CD14-positive monocyte (primary cell): Measurements from ENCODE around the gene SSU72. TPM values are rescaled to one million over a fixed set of nuclear protein-coding genes. Genes with fewer than 3 reads are reported as not detected.

Source experiments
- DNase-seq, 3 donors: peaks; one replicate each; pipeline ENCODE4 v3.0.0-alpha.2; 2011 to 2022
- H2AFZ ChIP-seq: 2 replicates; pipeline ENCODE4 v1.6.0; 2012; ENCODE audit warnings: mild to moderate bottlenecking, low read depth, low read length, inconsistent platforms; ENCODE audit not compliant: insufficient read depth, poor library complexity, severe bottlenecking
- H3K27ac ChIP-seq, 2 donors: 1 replicate in 1 of 2; 2 replicates in 1 of 2; pipeline ENCODE4 v1.5.1; 2012 to 2013; ENCODE audit warnings: low read length in 2 of 2, control low read depth in 1 of 2, inconsistent platforms in 1 of 2, low read depth in 1 of 2, mild to moderate bottlenecking in 1 of 2
- H3K27me3 ChIP-seq, 2 donors: one replicate each; pipeline versions ENCODE4 v1.6.0 to v1.6.1; 2011 to 2013; ENCODE audit warnings: low read length in 2 of 2; ENCODE audit not compliant: control insufficient read depth in 2 of 2, insufficient read depth in 2 of 2
- H3K36me3 ChIP-seq, 2 donors: replicated peaks in 1 of 2; 1 replicate in 1 of 2; 2 replicates in 1 of 2; pipeline versions ENCODE4 v1.5.1 to v1.6.1; 2012 to 2013; ENCODE audit warnings: low read length in 2 of 2, control low read depth in 1 of 2, inconsistent platforms in 1 of 2, mild to moderate bottlenecking in 1 of 2; ENCODE audit not compliant: insufficient read depth in 2 of 2, control insufficient read depth in 1 of 2
- H3K4me1 ChIP-seq, 2 donors: 1 replicate in 1 of 2; 2 replicates in 1 of 2; pipeline versions ENCODE4 v1.5.1 to v1.6.1; 2012 to 2013; ENCODE audit warnings: low read length in 2 of 2, control low read depth in 1 of 2, inconsistent platforms in 1 of 2, mild to moderate bottlenecking in 1 of 2, moderate library complexity in 1 of 2; ENCODE audit not compliant: insufficient read depth in 2 of 2, control insufficient read depth in 1 of 2
- H3K4me2 ChIP-seq: replicated peaks from 2 replicates; pipeline ENCODE3; 2012; ENCODE audit warnings: low read length, moderate library complexity, mild to moderate bottlenecking; ENCODE audit not compliant: poor library complexity, severe bottlenecking; ENCODE audit errors: extremely low read depth
- H3K4me3 ChIP-seq, 3 experiments: fragments of 200-600 bp in 1 of 3; sonication (generic) in 1 of 3; replicated peaks in 1 of 3; 1 replicate in 2 of 3; 2 replicates in 1 of 3; pipeline ENCODE4 v1.5.1; 2011 to 2013; ENCODE audit warnings: low read length in 3 of 3, mild to moderate bottlenecking in 3 of 3, control low read depth in 2 of 3, low read depth in 2 of 3, inconsistent platforms in 1 of 3, moderate library complexity in 1 of 3
- H3K79me2 ChIP-seq: 2 replicates; pipeline ENCODE4 v1.6.0; 2012; ENCODE audit warnings: mild to moderate bottlenecking, control low read depth, inconsistent platforms, low read length, moderate library complexity; ENCODE audit not compliant: insufficient read depth
- H3K9ac ChIP-seq: 2 replicates; pipeline ENCODE4 v1.6.0; 2017; ENCODE audit warnings: low read length, mild to moderate bottlenecking; ENCODE audit not compliant: insufficient read depth, poor library complexity, severe bottlenecking
- H3K9me3 ChIP-seq, 2 donors: replicated peaks in 1 of 2; 1 replicate in 1 of 2; 2 replicates in 1 of 2; pipeline versions ENCODE4 v1.5.1 to v1.6.1; 2012 to 2013; ENCODE audit warnings: low read length in 2 of 2, control low read depth in 1 of 2; ENCODE audit not compliant: control insufficient read depth in 1 of 2, insufficient read depth in 1 of 2
- H4K20me1 ChIP-seq: 2 replicates; pipeline ENCODE4 v1.6.0; 2012; ENCODE audit warnings: mild to moderate bottlenecking, low read length, control low read depth, moderate library complexity; ENCODE audit not compliant: insufficient read depth
- H3K27ac Mint-ChIP-seq, 7 donors: one replicate each; pipeline ENCODE4 v1.8.0; 2020; ENCODE audit warnings: mild to moderate bottlenecking in 7 of 7, mixed read lengths in 7 of 7, moderate library complexity in 6 of 7, inconsistent platforms in 2 of 7
- H3K27me3 Mint-ChIP-seq, 3 donors: one replicate each; pipeline ENCODE4 v1.8.0; 2021 to 2022; ENCODE audit warnings: low read depth in 3 of 3, mild to moderate bottlenecking in 3 of 3, mixed read lengths in 3 of 3, moderate library complexity in 3 of 3, inconsistent platforms in 1 of 3
- H3K36me3 Mint-ChIP-seq, 2 donors: one replicate each; pipeline ENCODE4 v1.8.0; 2020; ENCODE audit warnings: mixed read lengths in 2 of 2, inconsistent platforms in 1 of 2, mild to moderate bottlenecking in 1 of 2
- H3K4me1 Mint-ChIP-seq: one replicate; pipeline ENCODE4 v1.8.0; 2020; ENCODE audit warnings: mild to moderate bottlenecking, mixed read lengths
- H3K4me3 Mint-ChIP-seq, 2 donors: one replicate each; pipeline ENCODE4 v1.8.0; 2020; ENCODE audit warnings: mild to moderate bottlenecking in 2 of 2, mixed read lengths in 2 of 2, moderate library complexity in 1 of 2
- H3K9me3 Mint-ChIP-seq, 7 donors: one replicate each; pipeline ENCODE4 v1.8.0; 2020 to 2022; ENCODE audit warnings: mixed read lengths in 7 of 7, mild to moderate bottlenecking in 6 of 7, moderate library complexity in 6 of 7, inconsistent platforms in 2 of 7
- WGBS: methylation state at CpG from one replicate; pipeline ENCODE4 v1.1.5; 2013; ENCODE audit warnings: missing lambda C conversion rate; ENCODE audit not compliant: insufficient coverage; 5-methylcytosine and 5-hydroxymethylcytosine counted together
- intact Hi-C, 2 donors: fragments of 100-400 bp; cut with micrococcal nuclease; formaldehyde crosslinking; loops; one replicate each; pipeline versions ENCODE4 v1.15.0 to v1.15.1; 2023
- polyA plus RNA-seq, 3 donors: library from polyadenylated mRNA; depleted of rRNA in 1 of 3; unstranded in 2 of 3; stranded (reverse) in 1 of 3; fragments of 300-500 nt in 2 of 3; fragments of >200 nt in 1 of 3; fragmentation: Illumina TruSeq in 2 of 3; gene quantifications; 1 replicate in 2 of 3; 2 replicates in 1 of 3; pipeline ENCODE4 v1.2.3, GENCODE V29; 2012 to 2021
- TF ChIP-seq, protein P1 (sequence below): fragments of 200-600 bp; IDR thresholded peaks from one replicate; pipeline ENCODE4 v1.8.0; 2022; ENCODE audit warnings: antibody characterized with exemption, mild to moderate bottlenecking

Gene SSU72
- polyA plus RNA-seq, 3 donors = 88.1 to 168 (median 138) TPM

GRCh38 chr1:1622010-1622787 is 47.5 kb upstream of the SSU72 start:
- Mint-ChIP-seq H3K9me3 (peaks cover 0 to 2% (median 0%) of the 10 kb centered on the region in 7 donors), H3K36me3 (peaks cover 7 to 16% of the 10 kb centered on the region in 2 donors), H3K4me1 (peaks cover 3% of the 10 kb centered on the region), H3K4me3 (no peak overlapping the region), H3K27me3 (peaks cover 0 to 3% (median 2%) of the 10 kb centered on the region in 3 donors), H3K27ac (peak overlapping the region in 2 of 7 donors; percentile 27 to 69)
- peaks cover 2% of the 10 kb centered on the region for H4K20me1 ChIP-seq
- no peak overlapping the region for H3K27ac ChIP-seq
- no peak overlapping the region for H3K9ac ChIP-seq
- no peaks in the 10 kb centered on the region for H3K9me3 ChIP-seq
- H2AFZ ChIP-seq = no peak overlapping the region
- intact Hi-C loops = no loop called here
- 95% methylated on average over 17 of the region's 21 CpGs for WGBS
- no peak overlapping the region for H3K4me2 ChIP-seq
- H3K27me3 ChIP-seq = no peaks in the 10 kb centered on the region
- peaks cover 0 to under 1% of the 10 kb centered on the region in 2 donors for H3K4me1 ChIP-seq
- peaks cover 2% of the 10 kb centered on the region for H3K79me2 ChIP-seq
- H3K36me3 ChIP-seq = peaks cover 0 to 5% of the 10 kb centered on the region in 2 donors
- no peak for DNase-seq
- H3K4me3 ChIP-seq = no peak overlapping the region
- TF ChIP-seq, protein P1, sequence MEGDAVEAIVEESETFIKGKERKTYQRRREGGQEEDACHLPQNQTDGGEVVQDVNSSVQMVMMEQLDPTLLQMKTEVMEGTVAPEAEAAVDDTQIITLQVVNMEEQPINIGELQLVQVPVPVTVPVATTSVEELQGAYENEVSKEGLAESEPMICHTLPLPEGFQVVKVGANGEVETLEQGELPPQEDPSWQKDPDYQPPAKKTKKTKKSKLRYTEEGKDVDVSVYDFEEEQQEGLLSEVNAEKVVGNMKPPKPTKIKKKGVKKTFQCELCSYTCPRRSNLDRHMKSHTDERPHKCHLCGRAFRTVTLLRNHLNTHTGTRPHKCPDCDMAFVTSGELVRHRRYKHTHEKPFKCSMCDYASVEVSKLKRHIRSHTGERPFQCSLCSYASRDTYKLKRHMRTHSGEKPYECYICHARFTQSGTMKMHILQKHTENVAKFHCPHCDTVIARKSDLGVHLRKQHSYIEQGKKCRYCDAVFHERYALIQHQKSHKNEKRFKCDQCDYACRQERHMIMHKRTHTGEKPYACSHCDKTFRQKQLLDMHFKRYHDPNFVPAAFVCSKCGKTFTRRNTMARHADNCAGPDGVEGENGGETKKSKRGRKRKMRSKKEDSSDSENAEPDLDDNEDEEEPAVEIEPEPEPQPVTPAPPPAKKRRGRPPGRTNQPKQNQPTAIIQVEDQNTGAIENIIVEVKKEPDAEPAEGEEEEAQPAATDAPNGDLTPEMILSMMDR = no peak

DNA sequence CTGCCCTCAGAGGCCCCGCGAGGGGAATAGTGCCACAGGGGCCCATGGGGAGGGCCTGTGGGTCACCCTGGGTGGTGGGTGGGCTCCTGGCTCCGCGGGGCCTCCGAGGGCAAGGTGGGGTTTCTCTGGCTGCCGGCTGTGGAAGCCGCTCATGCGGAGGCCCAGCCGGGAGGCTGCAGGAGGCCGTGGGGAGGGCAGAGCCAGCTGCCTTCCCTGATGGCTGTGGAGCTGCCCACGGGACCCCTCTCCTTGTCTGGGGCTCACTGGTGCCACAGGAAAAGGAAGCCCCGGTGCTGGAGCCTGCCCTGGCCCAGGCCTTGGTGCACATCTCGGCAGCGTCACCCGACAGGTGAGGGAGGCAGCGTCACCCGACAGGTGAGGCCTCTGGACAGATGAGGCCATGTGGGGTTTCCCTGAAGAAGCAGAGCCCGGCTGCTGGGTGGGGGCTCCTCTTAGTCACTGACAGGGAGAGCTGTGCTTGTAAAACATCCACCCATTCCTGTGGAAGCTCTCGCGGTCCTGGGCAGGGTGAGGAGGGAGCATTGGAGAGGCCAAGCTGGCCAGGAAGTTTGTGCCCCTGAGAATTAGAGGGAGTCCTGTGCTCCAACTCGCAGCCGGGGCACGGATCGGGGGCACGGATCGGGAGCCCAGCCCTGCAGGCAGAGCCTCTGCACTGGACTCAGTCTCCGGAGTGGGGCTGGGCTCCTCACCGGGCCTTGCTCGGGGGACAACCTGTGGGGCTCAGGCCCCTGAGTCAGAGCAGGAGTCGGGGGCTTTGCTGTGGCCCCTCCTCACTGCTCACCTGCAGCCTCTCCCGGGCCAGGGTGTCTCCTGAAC is 46.7 kb upstream of the SSU72 start:
- H3K4me2 ChIP-seq = no peak overlapping the region
- no peak overlapping the region for H2AFZ ChIP-seq
- peaks cover 0 to 2% (median 0%) of the 10 kb centered on the region in 7 donors for H3K9me3 Mint-ChIP-seq
- H3K36me3 ChIP-seq = peaks cover 0 to 5% of the 10 kb centered on the region in 2 donors
- intact Hi-C loops = no loop called here
- WGBS = 94% methylated on average over 27 of the region's 31 CpGs
- H4K20me1 ChIP-seq = peaks cover 11% of the 10 kb centered on the region
- peaks cover 10% of the 10 kb centered on the region for H3K79me2 ChIP-seq
- no peak for DNase-seq
- H3K27ac ChIP-seq = no peak overlapping the region
- no peaks in the 10 kb centered on the region for H3K9me3 ChIP-seq
- no peak overlapping the region for H3K27ac Mint-ChIP-seq
- TF ChIP-seq, protein P1 = no peak
- H3K4me3 ChIP-seq = no peak overlapping the region
- no peaks in the 10 kb centered on the region for H3K27me3 ChIP-seq
- H3K4me3 Mint-ChIP-seq = no peak overlapping the region
- H3K36me3 Mint-ChIP-seq = peaks cover 9 to 16% of the 10 kb centered on the region in 2 donors
- no peak overlapping the region for H3K9ac ChIP-seq
- H3K4me1 ChIP-seq = peaks cover 6 to 9% of the 10 kb centered on the region in 2 donors
- peaks cover 11% of the 10 kb centered on the region for H3K4me1 Mint-ChIP-seq
- peaks cover 0 to 3% (median 2%) of the 10 kb centered on the region in 3 donors for H3K27me3 Mint-ChIP-seq
